HG03575 (cell line): ENCODE measurements around the gene ATOX1.
"Not testable (repeated sequence)": the region's sequence is repeated elsewhere in the genome, so short reads cannot be mapped to it uniquely, and the experiment has no call there.

Experiments
- ATAC-seq: cut with Tn5 transposase; IDR thresholded peaks from one replicate; pipeline ENCODE4 v1.9.1; 2021; ENCODE audit not compliant: unreplicated experiment, insufficient number of reproducible peaks, low FRiP score; ENCODE audit errors: extremely low read depth

ATOX1 gene

DNA sequence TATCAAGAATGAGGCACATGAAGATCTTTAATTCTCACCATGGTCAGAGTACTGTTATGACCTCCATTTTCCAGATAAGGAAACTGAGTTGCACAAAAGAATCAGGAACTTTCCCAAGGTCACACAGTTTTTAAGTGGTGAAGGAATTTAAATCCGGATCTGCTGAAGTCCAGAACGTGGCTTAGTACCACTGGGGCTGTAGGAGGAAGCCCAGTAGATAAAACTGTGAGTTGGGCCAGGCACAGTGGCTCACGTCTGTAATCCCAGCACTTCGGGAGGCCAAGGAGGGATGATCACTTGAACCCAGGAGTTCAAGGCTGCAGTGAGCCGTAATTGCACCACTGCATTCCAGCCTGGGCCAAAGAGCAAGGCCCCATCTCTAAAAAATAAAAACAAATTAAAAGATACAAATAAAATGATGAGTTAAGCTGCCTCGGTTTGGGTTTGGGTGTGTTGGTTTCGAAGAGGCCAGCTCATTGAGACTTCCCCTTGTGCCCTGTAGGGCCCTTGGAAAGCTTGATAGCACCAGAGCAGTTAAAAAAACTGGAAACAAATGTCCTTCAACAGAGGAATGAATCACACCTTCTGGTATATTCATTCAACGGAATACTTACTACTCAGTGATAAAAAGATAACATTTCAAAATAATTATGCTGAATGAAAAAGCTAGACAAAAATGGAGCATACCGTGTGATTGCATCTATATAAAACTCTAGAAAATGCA lies 20.1 kb downstream of the ATOX1 start:
- ATAC-seq = no peak

- ATAC-seq = no peak
These were observed 21.0 kb downstream of the ATOX1 start for GRCh38 chr5:151737431-151737830.

DNA sequence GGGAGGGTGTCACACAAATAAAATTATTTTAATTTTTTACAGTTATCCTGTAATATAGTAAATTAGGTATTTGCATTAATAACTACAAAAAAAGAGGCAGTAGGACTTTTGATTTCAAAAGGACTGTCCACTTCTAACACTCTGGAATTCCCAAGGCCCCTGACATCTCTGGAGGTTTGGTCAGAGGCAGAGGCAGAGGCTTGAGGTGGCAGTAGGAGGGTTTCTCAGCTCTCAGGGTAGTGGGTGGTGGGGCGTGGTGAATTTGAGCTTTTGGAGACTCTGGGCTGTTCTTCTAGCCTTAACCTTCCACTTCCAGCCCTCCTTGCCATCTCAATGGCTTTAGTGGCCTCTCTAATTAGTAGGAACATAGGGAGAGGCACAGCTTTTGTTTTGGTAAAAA lies 22.8 kb downstream of the ATOX1 start:
- no peak for ATAC-seq

GRCh38 chr5:151734064-151734408 lies 24.4 kb downstream of the ATOX1 start:
- no peak for ATAC-seq

DNA sequence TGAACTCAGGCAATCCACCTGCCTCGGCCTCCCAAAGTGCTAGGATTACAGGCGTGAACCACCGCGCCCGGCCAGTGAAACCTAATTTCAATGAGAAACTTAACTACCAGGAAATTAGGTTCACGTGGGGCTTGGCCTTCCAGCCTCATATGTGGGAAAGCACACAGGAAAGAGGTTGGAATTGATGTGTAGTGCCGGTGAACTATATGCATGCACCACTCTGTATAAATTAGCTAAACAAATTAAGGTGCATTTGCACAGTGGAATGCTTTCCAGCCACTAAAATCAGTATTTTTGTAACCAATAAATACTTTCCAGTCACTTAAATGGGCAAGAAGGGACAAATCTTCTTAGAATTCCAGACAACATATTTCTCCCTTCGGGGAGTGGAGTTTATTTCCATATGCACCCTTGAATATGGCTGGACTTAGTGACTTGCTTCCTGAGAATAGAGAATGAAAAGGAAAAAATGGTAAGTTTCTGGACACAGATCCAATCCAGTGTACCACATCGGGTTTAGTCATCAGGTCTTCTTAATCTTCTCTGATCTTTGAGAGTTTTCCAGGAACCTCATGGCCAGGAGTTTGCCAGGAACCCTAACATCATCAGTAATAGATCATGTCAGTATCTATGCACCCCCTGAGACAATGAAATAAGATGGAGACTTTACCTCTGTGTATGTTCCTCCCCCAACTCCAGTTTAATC lies 24.9 kb downstream of the ATOX1 start:
- ATAC-seq = no peak

DNA sequence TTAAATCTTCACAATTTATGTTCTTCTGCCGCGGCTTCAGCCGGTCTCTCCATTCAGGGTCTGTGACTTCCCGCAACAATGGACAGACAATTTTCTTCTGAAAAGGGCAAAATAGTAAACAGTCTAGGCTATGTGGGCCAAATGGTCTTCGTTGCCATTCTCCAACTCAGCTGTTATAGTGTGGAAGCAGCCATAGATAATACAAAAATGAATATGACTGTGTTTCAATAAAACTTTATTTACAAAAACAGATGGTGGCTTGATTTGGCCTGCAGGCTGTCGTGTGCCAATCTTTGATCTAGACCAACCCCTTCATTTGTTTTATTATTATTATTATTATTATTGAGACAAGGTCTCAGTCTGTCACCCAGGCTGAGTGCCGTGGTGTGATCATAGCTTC lies 28.1 kb downstream of the ATOX1 start:
- no peak for ATAC-seq

- ATAC-seq = not testable (repeated sequence)
These were observed 28.8 kb downstream of the ATOX1 start for GRCh38 chr5:151729597-151729996.

DNA sequence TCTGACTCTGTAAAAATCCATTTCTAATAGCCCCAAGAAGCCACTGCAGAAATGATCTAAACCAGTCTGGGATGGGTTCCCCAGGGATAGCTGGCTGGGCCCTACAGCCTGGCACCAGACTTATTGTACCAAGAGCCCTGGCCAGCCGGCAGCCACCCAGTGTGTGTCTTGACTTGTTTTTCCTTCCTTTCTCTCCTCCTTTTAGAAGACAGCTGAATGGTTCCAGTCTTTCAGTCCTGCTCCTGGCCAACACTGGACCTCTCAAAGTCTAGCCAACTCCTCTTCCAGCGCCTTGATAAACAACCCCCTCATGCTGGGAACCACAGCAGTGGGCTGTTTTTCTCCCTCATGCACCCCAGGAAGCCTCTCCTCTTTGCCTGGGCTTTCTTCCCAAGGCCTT lies 34.1 kb downstream of the ATOX1 start:
- no peak for ATAC-seq

- no peak for ATAC-seq
These were observed 35.9 kb downstream of the ATOX1 start for GRCh38 chr5:151722546-151722945.

DNA sequence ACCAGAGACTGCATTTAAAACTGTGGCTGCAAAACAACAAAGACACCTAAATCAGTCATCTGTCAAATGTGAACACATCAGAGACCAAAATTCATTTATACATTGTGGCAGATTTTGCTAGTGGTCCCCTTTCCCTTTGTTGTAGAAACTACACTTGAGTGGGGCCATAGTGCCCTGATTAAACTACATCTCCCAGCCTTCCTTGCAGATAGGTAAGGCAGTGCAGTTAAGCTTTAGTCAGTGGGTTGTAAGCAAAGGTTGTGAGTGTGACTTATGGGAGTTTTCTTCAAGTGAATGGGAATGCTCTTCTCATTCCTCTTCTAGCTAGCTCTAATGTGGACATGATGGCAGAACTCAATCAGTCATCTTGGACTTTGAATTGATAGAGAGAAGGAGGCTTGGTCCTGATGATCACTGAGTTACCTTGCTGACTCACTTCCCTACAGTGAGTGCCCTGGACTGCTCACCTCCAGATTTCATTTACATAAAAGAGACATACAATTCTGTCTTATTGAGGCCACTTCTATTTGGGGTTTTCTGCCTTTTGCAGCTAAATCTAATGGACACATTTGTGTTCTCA lies 36.5 kb downstream of the ATOX1 start:
- ATAC-seq = no peak

- peak; percentile 70 for ATAC-seq
These were observed 37.3 kb downstream of the ATOX1 start for GRCh38 chr5:151721087-151721646.

DNA sequence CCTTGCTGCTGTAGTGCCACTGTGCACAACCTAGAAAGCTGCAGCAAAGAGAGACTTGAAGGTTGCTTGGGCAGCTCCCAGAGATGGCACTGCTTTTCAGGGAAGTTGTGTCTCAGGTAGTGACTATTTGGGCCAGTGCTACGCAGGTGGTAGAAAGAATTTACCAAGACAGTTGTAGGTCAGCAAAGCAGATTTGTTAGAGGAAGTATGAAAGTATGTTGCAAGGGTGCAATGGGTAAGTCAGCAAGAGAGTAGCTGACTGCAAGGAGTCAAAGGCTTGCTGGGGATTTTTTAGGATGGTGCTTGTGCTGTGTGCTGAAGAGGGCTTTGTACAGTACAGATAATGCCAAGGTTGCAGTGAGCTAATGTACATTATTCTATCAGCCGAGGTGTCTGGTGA lies 38.2 kb downstream of the ATOX1 start:
- no peak for ATAC-seq

- no peak for ATAC-seq
These were observed 39.0 kb downstream of the ATOX1 start for GRCh38 chr5:151719228-151720000.

GRCh38 chr5:151718646-151719045 lies 39.8 kb downstream of the ATOX1 start:
- no peak for ATAC-seq

GRCh38 chr5:151718153-151718552 lies 40.3 kb downstream of the ATOX1 start:
- no peak for ATAC-seq

DNA sequence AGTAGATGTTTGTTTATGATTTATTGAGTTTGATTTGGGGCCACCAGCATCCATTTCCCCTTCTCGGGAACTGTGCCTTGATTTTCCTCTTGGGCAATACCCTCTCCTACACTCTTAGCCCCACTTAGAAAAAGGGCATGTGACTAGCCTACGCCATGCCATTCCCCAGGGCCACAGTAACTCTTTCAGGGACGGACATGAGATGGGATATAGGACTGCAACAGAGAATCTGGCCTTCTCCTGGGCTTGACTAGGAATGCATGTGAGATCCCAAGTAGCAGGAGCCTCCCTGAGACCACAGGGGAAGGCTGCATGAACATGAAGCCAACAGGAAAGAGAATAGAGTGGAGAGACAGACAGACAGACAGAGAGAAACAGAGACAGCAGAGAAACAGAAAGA lies 41.0 kb downstream of the ATOX1 start:
- no peak for ATAC-seq

GRCh38 chr5:151709109-151709735 lies 49.2 kb downstream of the ATOX1 start:
- ATAC-seq = no peak

GRCh38 chr5:151708126-151708525 lies 50.3 kb downstream of the ATOX1 start:
- no peak for ATAC-seq

DNA sequence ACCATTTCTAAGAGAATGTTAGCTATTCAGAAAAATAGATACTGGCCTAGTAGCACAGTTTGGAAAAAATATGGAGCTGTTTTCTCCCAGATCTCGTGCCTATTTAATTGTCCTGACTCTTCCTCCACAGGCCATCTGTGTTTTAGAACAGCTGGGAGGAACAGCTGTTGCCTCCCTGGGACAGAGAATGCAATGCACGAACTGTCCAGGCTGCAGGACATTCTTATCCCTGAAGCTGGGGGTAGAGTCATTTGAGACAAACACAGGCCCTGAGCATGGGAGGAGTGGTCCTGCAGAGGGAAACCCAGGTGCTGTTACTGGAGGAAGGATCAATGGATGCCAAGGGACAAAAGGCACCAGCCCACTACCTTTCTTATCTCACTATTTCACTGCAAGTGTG lies 50.9 kb downstream of the ATOX1 start:
- ATAC-seq = no peak
